WTC11 (cell line): ENCODE data around the gene TMEM263.

Source experiments
- CBFB ChIP-seq: sonication (generic); formaldehyde crosslinking; IDR thresholded peaks from 2 replicates; pipeline ENCODE4 v1.8.1; 2022; ENCODE audit warnings: mild to moderate bottlenecking, low read depth, missing genetic modification reagents
- CTCF ChIP-seq: fragments of 200-600 bp; IDR thresholded peaks from 2 replicates; pipeline ENCODE4 v1.8.0; 2022; ENCODE audit warnings: antibody characterized with exemption
- E2F1 ChIP-seq: sonication (generic); formaldehyde crosslinking; IDR thresholded peaks from 2 replicates; pipeline ENCODE4 v1.8.0; 2022; ENCODE audit warnings: mild to moderate bottlenecking, missing genetic modification reagents
- JUN ChIP-seq: sonication (generic); formaldehyde crosslinking; IDR thresholded peaks from 2 replicates; pipeline ENCODE4 v1.8.0; 2023; ENCODE audit warnings: mild to moderate bottlenecking, missing genetic modification reagents
- NR1H2 ChIP-seq: sonication (generic); formaldehyde crosslinking; IDR thresholded peaks from 2 replicates; pipeline ENCODE4 v1.9.0; 2021; ENCODE audit warnings: mild to moderate bottlenecking, moderate library complexity, missing genetic modification reagents

DNA sequence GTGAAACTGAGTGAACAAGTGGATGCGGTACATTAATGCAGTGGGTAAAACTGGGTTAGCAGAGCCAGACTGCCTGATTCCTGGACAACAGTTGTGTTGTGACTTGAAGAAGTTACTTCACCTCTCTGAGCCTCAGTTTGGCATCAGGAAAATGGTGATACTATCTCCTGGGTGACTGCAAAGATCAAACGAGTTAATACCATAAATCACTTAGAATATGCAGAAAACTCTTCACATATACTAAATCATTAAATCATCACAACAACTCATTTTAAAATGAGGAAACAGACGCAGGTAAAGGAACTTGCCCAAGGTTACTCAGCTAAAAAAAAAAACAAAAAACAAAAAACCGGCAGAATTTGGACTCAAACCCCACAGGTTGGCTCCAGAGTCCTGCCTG is 30.4 kb downstream of the TMEM263 start:
- TF ChIP-seq JUN (CRISPR knock-in tag) (no peak), CTCF (no peak), E2F1 (CRISPR knock-in tag) (no peak), CBFB (CRISPR knock-in tag) (no peak), NR1H2 (CRISPR knock-in tag) (no peak)
